Measurements from ENCODE around the gene FYN.

- TF ChIP-seq CTCF (IDR thresholded peaks at IDR 0.05; ENCODE audit: low read depth, low read length) (no peak), POLR2A (IDR thresholded peaks at IDR 0.05; ENCODE audit: extremely low read depth, insufficient read length) (no peak), MAX (IDR thresholded peaks at IDR 0.05; ENCODE audit: low read depth, low read length) (no peak)
These were observed 171.0 kb downstream of the FYN start for GRCh38 chr6:111702268-111702667.
